IPS-18c (cell line): Measurements from ENCODE around the gene ZMAT5.

Experiments
- H3K4me3 ChIP-seq: 2 replicates; pipeline ENCODE4 v1.7.0; 2013; ENCODE audit warnings: low read depth, mild to moderate bottlenecking, low read length, moderate library complexity; ENCODE audit not compliant: insufficient read depth
- H3K9me3 ChIP-seq: one replicate; pipeline ENCODE4 v1.6.1; 2013; ENCODE audit warnings: mild to moderate bottlenecking, low read length, moderate library complexity; ENCODE audit not compliant: control insufficient read depth, insufficient read depth

ZMAT5 gene

GRCh38 chr22:29793396-29793795 lies 26.6 kb upstream of the ZMAT5 start:
- Histone ChIP-seq H3K9me3 (no peaks in the 10 kb centered on the region), H3K4me3 (no peak overlapping the region)

DNA sequence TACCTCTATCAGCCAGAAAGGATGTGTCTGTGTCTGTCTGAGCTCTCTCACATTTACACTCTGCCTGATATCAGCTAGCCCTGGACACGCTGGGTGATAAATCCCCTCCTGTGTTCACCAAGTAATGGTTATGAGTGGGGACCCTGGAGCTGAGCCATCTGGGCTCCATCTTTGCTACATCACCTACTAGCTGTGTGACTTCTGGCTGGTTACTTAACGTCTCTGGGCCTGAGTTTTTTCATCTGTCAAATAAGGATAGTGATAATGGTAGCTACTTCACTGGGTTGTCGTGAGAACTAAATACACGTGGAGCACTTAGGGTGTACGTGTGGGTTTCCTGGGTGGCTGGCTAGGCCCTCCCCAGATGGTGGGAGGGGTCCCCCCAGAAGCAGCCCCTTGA lies 23.3 kb upstream of the ZMAT5 start:
- H3K4me3 ChIP-seq: no peak overlapping the region
- no peaks in the 10 kb centered on the region for H3K9me3 ChIP-seq

DNA sequence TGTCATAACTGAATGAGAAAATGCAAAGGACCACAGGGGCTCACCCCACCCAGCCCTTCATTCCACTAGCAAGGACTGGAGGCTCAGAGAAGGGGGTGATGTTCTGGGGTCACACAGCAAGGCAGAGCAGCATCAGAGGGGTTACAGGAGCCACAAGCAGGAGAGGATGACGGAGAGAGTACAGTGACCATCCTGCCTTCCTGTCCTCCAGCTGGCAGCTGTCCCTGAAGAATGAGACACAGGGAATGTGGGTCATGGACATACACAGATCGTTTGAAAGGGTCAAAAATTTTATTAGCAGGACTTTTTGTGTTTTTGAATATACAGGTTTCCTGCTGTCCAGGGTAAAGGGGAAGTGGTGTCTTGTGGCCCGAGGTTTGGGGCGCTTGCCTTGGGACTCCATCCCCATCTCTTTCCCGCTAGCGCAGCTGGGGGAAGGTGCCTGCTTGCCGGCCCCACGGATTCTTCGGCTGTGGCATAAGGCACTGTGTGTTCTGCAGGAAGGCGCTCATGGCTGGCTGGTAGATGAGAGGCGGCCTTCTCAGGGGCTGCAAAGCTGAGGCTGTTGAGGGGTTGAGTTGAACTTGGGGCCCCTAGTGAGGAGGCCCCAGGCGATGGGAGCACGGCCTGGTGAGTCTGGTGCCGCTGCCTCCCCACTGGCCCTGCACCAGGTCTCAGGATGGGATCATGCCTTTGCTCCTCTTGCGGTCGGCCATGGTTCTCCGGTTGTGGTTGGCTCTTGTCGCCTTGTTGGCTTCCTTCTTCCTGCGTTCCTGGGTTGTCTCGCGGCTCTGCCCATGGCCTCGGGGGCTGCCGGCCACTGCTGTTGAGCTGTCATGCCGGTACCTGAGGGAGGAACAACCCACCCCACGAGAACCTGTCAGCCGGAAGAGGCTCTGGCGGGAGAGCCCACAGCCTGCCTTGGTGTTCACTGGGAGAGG lies 21.8 kb upstream of the ZMAT5 start:
- H3K4me3 ChIP-seq: no peak overlapping the region
- H3K9me3 ChIP-seq: no peaks in the 10 kb centered on the region

DNA sequence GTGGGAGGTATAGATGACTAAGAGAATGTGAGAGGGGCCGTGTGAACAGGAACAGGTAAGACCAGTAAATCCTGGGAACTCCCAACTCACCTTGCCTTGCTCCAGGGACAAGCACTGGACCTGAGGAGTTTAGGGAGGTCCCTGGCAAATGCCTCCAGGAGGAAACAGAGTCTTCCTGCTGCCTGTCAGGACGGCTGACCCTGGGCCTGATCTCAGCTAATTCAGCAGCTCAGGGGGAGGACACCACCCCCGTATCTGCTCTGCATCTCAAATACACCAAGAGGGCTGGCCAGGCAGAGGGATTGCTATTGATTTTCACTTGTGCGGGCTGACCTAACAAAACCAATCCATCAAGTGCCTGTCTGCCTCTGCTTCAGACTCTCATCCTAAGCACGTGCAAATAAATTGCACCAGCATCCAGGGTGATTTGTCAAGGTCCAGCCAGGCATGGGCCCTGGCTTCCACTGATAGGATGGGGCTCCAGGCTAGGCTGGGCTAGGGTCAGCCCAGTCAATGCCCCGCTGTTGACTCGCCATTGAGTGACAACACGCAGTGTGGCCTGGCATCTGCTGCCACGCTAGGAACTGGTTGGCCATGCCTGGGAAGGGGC lies 20.7 kb upstream of the ZMAT5 start:
- Histone ChIP-seq H3K4me3 (no peak overlapping the region), H3K9me3 (no peaks in the 10 kb centered on the region)

GRCh38 chr22:29786031-29786430 lies 19.2 kb upstream of the ZMAT5 start:
- Histone ChIP-seq H3K9me3 (no peaks in the 10 kb centered on the region), H3K4me3 (no peak overlapping the region)

- Histone ChIP-seq H3K4me3 (no peak overlapping the region), H3K9me3 (no peaks in the 10 kb centered on the region)
Measured at GRCh38 chr22:29784451-29785361, 17.9 kb upstream of the ZMAT5 start.

- H3K4me3 ChIP-seq: no peak overlapping the region
- H3K9me3 ChIP-seq: no peaks in the 10 kb centered on the region
Measured at GRCh38 chr22:29782061-29782845, 15.4 kb upstream of the ZMAT5 start.

GRCh38 chr22:29780748-29781676 lies 14.2 kb upstream of the ZMAT5 start:
- H3K4me3 ChIP-seq: no peak overlapping the region
- no peaks in the 10 kb centered on the region for H3K9me3 ChIP-seq

GRCh38 chr22:29780220-29780619 lies 13.4 kb upstream of the ZMAT5 start:
- H3K9me3 ChIP-seq: no peaks in the 10 kb centered on the region
- no peak overlapping the region for H3K4me3 ChIP-seq

GRCh38 chr22:29773233-29773632 lies 6.4 kb upstream of the ZMAT5 start:
- no peak overlapping the region for H3K4me3 ChIP-seq
- no peaks in the 10 kb centered on the region for H3K9me3 ChIP-seq

DNA sequence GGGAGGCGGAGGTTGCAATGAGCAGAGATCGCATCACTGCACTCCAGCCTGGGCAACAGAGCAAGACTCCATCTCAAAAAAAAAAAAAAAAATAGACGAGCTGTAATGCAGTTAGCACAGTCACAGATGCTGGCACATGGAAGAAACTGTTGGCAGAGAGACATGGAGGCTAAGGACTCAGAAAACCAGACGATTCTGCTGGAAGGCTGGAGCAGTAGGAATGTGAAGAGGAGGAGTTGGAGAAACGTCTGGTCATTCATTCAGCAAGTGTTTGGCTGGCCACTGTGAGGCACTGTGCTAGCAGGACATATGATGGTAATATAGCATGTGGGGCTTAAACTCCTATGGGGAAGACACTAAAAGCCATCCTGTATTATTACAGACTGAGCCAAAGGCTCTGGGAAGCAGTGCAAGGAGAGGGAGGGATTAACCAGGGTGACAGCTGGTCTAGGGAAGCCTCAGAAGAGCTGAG lies 5.4 kb upstream of the ZMAT5 start:
- Histone ChIP-seq H3K9me3 (no peaks in the 10 kb centered on the region), H3K4me3 (no peak overlapping the region)

DNA sequence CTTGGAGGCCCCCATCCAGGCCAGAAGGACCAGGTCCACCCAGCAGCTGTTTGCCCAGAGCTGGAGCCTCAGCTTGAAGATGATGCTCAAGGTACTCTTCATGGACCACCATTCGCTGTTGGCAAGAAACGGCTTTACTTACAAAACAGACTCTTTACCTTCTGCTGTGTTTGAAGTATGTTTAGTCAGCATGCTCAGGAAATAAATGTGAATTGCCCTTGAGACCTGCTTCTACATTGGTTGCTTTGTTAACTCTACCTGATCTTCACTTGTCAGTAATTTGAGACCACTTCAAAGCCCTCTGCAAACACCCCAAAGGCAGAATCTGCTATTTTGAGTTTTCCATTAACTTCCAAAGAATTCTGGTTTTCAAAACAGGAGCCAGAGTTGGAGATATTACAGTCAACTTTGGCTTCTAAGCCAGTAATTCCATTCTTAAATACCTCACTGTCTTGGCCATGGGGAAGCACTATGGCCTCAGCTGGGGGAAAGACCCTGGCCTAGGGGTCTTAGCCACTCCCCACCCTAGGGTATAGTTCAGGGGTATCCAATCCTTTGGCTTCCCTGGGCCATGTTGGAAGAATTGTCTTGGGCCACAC lies 3.0 kb upstream of the ZMAT5 start:
- H3K9me3 ChIP-seq: no peaks in the 10 kb centered on the region
- no peak overlapping the region for H3K4me3 ChIP-seq

DNA sequence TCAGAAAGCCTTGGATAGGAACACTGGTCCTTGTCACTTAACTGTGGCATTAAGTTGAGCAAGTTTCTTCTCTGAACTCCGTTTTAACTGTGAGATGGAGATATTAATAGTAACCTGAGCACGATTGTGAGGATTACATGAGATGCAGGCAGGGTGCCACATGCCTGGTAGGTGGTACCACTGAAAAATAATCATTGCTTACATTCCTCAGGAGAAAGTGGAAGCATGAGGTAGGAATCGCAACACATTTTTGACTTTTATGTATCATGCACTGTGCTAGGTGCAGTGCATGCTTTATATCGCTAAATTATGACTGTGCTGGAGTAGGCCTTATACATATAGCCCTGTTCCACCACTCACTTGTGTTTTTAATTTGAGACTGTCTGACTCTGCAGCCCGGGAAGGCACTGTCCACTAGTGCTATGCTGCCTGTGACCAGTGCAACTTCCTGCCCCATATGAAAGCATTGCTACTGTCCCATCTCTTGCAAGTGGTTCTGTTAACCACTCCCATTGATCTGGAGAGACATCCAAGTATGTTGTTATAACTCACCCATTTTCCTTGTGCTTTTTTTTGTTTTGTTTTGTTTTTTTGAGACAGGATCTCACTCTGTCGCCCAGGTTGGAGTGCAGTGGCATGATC lies 1.4 kb upstream of the ZMAT5 start:
- Histone ChIP-seq H3K4me3 (peak overlapping the region; percentile 90), H3K9me3 (no peaks in the 10 kb centered on the region)

DNA sequence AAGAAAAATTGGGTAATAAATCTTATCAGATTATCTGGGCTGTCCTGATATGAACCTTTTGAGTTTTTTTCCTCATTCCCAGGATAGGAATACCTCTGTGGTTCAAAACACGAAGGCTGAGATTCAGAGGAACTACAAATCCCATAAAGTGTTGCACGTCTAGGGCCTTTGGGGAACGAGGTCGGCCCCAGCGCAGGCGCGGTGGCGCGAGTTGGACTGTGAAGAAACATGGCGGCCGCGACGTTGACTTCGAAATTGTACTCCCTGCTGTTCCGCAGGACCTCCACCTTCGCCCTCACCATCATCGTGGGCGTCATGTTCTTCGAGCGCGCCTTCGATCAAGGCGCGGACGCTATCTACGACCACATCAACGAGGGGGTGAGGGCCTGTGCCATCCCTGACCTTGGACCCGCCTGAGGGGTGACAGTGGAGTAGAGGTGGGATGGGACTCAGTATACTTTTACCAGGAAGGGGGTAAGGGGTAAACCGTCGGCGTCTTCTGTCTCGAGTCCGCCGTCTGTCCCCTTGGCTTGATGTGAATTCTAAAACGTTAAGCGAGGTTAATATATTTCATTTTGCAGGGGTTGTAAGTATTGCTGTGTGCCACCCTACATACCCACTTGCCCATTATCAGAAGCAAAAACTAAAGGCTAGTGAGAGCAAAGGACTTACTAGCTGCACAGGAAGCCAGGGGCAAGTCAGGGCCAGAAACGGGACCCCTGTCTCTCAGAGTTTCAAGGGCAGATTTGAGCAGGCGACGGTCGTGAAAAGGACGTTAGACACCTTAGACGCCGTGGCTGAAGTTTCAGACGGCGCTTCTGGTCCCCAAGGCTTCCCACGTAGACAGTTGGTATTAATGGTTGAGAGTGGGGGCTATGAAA lies 604 bp upstream of the ZMAT5 start, which contains the start of gene UQCR10:
TSS of gene UQCR10 (plus strand) at position 199 of the 881 bp plus-strand sequence. CDS start at position 229, 30 bp downstream.
- peak within 1 kb of the TSS; percentile 90 for H3K4me3 ChIP-seq
- H3K9me3 ChIP-seq: no peaks in the 10 kb centered on the region
